IMR-90 (cell line): ENCODE measurements around the gene FAM199X. TPM values are rescaled to one million over a fixed set of nuclear protein-coding genes. Genes with fewer than 3 reads are reported as not detected.

ENCODE experiments used
- ATAC-seq: fragments of 200-7000 bp; cut with Tn5 transposase; 2 replicates; pipeline ENCODE4 v1.9.1; 2020; ENCODE audit warnings: low read depth, mild to moderate bottlenecking, moderate library complexity
- Bru-seq: library from RNA; stranded (reverse); fragments of 400-500 nt; gene quantifications from one replicate; lab custom pipeline; 2021; lab: Mats Ljungman, UMichigan
- BruChase-seq, 2 experiments: library from RNA; stranded (reverse); fragments of 400-500 nt; gene quantifications; one replicate each; lab custom pipeline; 2021; lab: Mats Ljungman, UMichigan
- BruUV-seq: library from RNA; stranded (reverse); fragments of 400-500 nt; replicated peaks from 2 replicates; lab custom pipeline; 2021; lab: Mats Ljungman, UMichigan
- CTCF ChIA-PET: fragments of 300-600 bp; formaldehyde crosslinking; extraction: SDS; loops from one replicate; lab custom pipeline; 2021; ENCODE audit warnings: antibody characterized with exemption; lab: Yijun Ruan, JAX
- POLR2A ChIA-PET: fragments of 300-600 bp; sonication (Branson Sonifier 250); formaldehyde crosslinking; loops from one replicate; lab custom pipeline; 2022; ENCODE audit warnings: antibody characterized with exemption; ENCODE audit not compliant: unreplicated experiment; lab: Charles Lee
- DNase-seq: peaks from one replicate; pipeline ENCODE4 v3.0.0; 2013
- H2AFZ ChIP-seq: replicated peaks from 2 replicates; pipeline ENCODE3; 2013; ENCODE audit warnings: low read length, mild to moderate bottlenecking; ENCODE audit not compliant: poor library complexity
- H2AK5ac ChIP-seq: 2 replicates; pipeline ENCODE4 v1.6.1; 2013; ENCODE audit warnings: low read depth, low read length, inconsistent platforms
- H2AK9ac ChIP-seq: replicated peaks from 2 replicates; pipeline ENCODE3; 2013; ENCODE audit warnings: mild to moderate bottlenecking, low read depth, low read length, moderate library complexity; ENCODE audit not compliant: poor library complexity
- H2BK120ac ChIP-seq: 2 replicates; pipeline ENCODE4 v1.6.1; 2013; ENCODE audit warnings: low read depth, low read length, inconsistent platforms
- H2BK15ac ChIP-seq: 3 replicates; pipeline ENCODE4 v1.6.1; 2013; ENCODE audit warnings: low read depth, low read length, inconsistent platforms
- H2BK20ac ChIP-seq: 2 replicates; pipeline ENCODE4 v1.6.1; 2013; ENCODE audit warnings: low read depth, mild to moderate bottlenecking, inconsistent platforms, low read length, moderate library complexity
- H2BK5ac ChIP-seq: 2 replicates; pipeline ENCODE4 v1.6.1; 2013; ENCODE audit warnings: mild to moderate bottlenecking, low read depth, low read length, inconsistent platforms; ENCODE audit not compliant: poor library complexity, severe bottlenecking
- H3K14ac ChIP-seq: replicated peaks from 2 replicates; pipeline ENCODE4 v1.6.1; 2013; ENCODE audit warnings: low read depth, low read length, inconsistent platforms
- H3K18ac ChIP-seq: 2 replicates; pipeline ENCODE4 v1.6.1; 2013; ENCODE audit warnings: low read depth, low read length, control low read depth
- H3K23ac ChIP-seq: 2 replicates; pipeline ENCODE4 v1.6.1; 2013; ENCODE audit warnings: low read depth, low read length, inconsistent platforms
- H3K27ac ChIP-seq: 2 replicates; pipeline ENCODE4 v1.5.1; 2013; ENCODE audit warnings: mild to moderate bottlenecking, control low read depth, low read length; ENCODE audit not compliant: insufficient read depth
- H3K27me3 ChIP-seq: 2 replicates; pipeline ENCODE4 v1.6.1; 2013; ENCODE audit warnings: low read length; ENCODE audit not compliant: control insufficient read depth, insufficient read depth
- H3K36me3 ChIP-seq: 2 replicates; pipeline ENCODE4 v1.6.1; 2013; ENCODE audit warnings: low read length, mixed read lengths; ENCODE audit not compliant: control insufficient read depth, insufficient read depth
- H3K4ac ChIP-seq: 2 replicates; pipeline ENCODE4 v1.6.1; 2013; ENCODE audit warnings: low read depth, low read length, inconsistent platforms
- H3K4me1 ChIP-seq: 2 replicates; pipeline ENCODE4 v1.6.1; 2013; ENCODE audit warnings: low read length, mixed read lengths; ENCODE audit not compliant: control insufficient read depth, insufficient read depth
- H3K4me2 ChIP-seq: 2 replicates; pipeline ENCODE4 v1.6.1; 2013; ENCODE audit warnings: low read depth, mild to moderate bottlenecking, control low read depth, low read length, moderate library complexity
- H3K4me3 ChIP-seq: 2 replicates; pipeline ENCODE4 v1.5.1; 2013; ENCODE audit warnings: low read depth, mild to moderate bottlenecking, control low read depth, low read length, moderate library complexity; ENCODE audit not compliant: insufficient read depth
- H3K56ac ChIP-seq: 2 replicates; pipeline ENCODE4 v1.6.1; 2013; ENCODE audit warnings: low read length, inconsistent platforms; ENCODE audit not compliant: insufficient read depth; ENCODE audit errors: extremely low read depth
- H3K79me1 ChIP-seq, 2 experiments: 2 replicates each; pipeline ENCODE4 v1.6.1; 2013; ENCODE audit warnings: low read length in 2 of 2, inconsistent platforms in 1 of 2, low read depth in 1 of 2
- H3K9ac ChIP-seq: 2 replicates; pipeline ENCODE4 v1.6.1; 2013; ENCODE audit warnings: low read depth, low read length, control low read depth
- H3K9me1 ChIP-seq: 2 replicates; pipeline ENCODE4 v1.6.1; 2013; ENCODE audit warnings: low read length, inconsistent platforms; ENCODE audit not compliant: insufficient read depth
- H3K9me3 ChIP-seq: 2 replicates; pipeline ENCODE4 v1.6.1; 2013; ENCODE audit warnings: low read length; ENCODE audit not compliant: control insufficient read depth, insufficient read depth
- H4K20me1 ChIP-seq: 2 replicates; pipeline ENCODE4 v1.6.1; 2013; ENCODE audit warnings: low read length, inconsistent platforms; ENCODE audit not compliant: insufficient read depth
- H4K5ac ChIP-seq: 2 replicates; pipeline ENCODE4 v1.6.1; 2013; ENCODE audit warnings: mild to moderate bottlenecking, low read depth, low read length, control low read depth
- H4K8ac ChIP-seq, 2 experiments: 2 replicates each; pipeline ENCODE4 v1.6.1; 2013; ENCODE audit warnings: low read depth in 2 of 2, low read length in 2 of 2, control low read depth in 1 of 2, inconsistent platforms in 1 of 2
- H4K91ac ChIP-seq: 2 replicates; pipeline ENCODE4 v1.6.1; 2013; ENCODE audit warnings: low read depth, low read length, inconsistent platforms; ENCODE audit not compliant: insufficient read depth
- BHLHE40 ChIP-seq: fragments of 150-350 bp; IDR thresholded peaks from 2 replicates; pipeline ENCODE4 v1.6.1; 2016; ENCODE audit warnings: mild to moderate bottlenecking, low read depth, low read length
- CHD1 ChIP-seq: IDR thresholded peaks from 2 replicates; pipeline ENCODE4 v1.6.1; 2012; ENCODE audit warnings: low read depth, low read length, improper control_type of control experiment
- MAZ ChIP-seq: IDR thresholded peaks from 2 replicates; pipeline ENCODE4 v1.6.1; 2012; ENCODE audit warnings: low read depth, mild to moderate bottlenecking, low read length, improper control_type of control experiment, moderate library complexity, borderline replicate concordance
- POLR2A ChIP-seq: IDR thresholded peaks from 2 replicates; pipeline ENCODE4 v1.6.1; 2012; ENCODE audit warnings: mild to moderate bottlenecking, low read depth, low read length
- WGBS, 2 experiments: methylation state at CpG; one replicate each; pipeline versions ENCODE4 v1.1.5 to v1.1.7; 2013; ENCODE audit warnings: missing lambda C conversion rate in 2 of 2; ENCODE audit not compliant: insufficient read length in 1 of 2; ENCODE audit errors: extremely low coverage in 2 of 2; 5-methylcytosine and 5-hydroxymethylcytosine counted together
- dilution Hi-C: fragments of 300-500 bp; cut with HindIII; formaldehyde crosslinking; loops from one replicate; pipeline ENCODE4 v1.14.3; 2018; ENCODE audit warnings: low sequenced_read_pairs; ENCODE audit not compliant: unreplicated experiment
- in situ Hi-C: fragments of 300-500 bp; cut with MboI; formaldehyde crosslinking; loops from 3 replicates; pipeline ENCODE4 v1.14.3; 2019; ENCODE audit warnings: low sequenced_read_pairs, inconsistent platforms, mixed read lengths
- intact Hi-C: fragments of 100-400 bp; cut with micrococcal nuclease; formaldehyde crosslinking; loops from 2 replicates; pipeline ENCODE4 v1.10.0; 2022
- long read RNA-seq: library from polyadenylated mRNA; unstranded; transcript quantifications from one replicate; pipeline ENCODE4 v2.0.0, GENCODE V29; 2021; ENCODE audit not compliant: unreplicated experiment
- polyA plus RNA-seq, 3 experiments: library from polyadenylated mRNA; depleted of rRNA; stranded (reverse); fragments of >200 nt; gene quantifications; 2 replicates each; pipeline ENCODE4 v1.2.3, GENCODE V29; 2012; ENCODE audit warnings: low replicate concordance in 1 of 3
- total RNA-seq: library from RNA; depleted of rRNA; stranded (reverse); fragments of >200 nt; gene quantifications from 2 replicates; pipeline ENCODE4 v1.2.3, GENCODE V29; 2012; rRNA removed
- TF ChIP-seq, protein P1 (sequence below): conservative IDR thresholded peaks from 2 replicates; pipeline ENCODE4 v1.5.1; 2012; ENCODE audit warnings: mild to moderate bottlenecking, low read depth, low read length, improper control_type of control experiment

FAM199X gene
- total RNA-seq (13.8 and 25.3 TPM in 2 replicates), polyA plus RNA-seq (2012; rRNA removed) (2.8 and 4.0 TPM in 2 replicates), Bru-seq, nascent RNA (percentile 78 among the genes with signal in this experiment), BruChase-seq, experiment 1, labeled RNA remaining after a 6-hour chase (percentile 84 among the genes with signal in this experiment), BruChase-seq, experiment 2, labeled RNA remaining after a 2-hour chase (percentile 92 among the genes with signal in this experiment)
- 0.65 and 0.79 TPM in 2 replicates for polyA plus RNA-seq (2012; cell fraction: cytosol; rRNA removed)
- polyA plus RNA-seq (2012; cell fraction: nucleus; rRNA removed; ENCODE audit: low replicate concordance): 0.72 and 4.7 TPM in 2 replicates
- long read RNA-seq, full-length matches to known transcripts: 20 of 28 reads
- long read RNA-seq, partial matches to known transcripts: 0 of 28 reads
- long read RNA-seq, other reads (novel, unspliced or antisense): 8 of 28 reads

GRCh38 chrX:104165894-104166734, at the start of gene FAM199X:
Gene FAM199X (plus strand): TSS chrX:104166453. CDS start chrX:104166786, 333 bp downstream.
- 39% methylated on average over 10 of the region's 71 CpGs; no CpG with 5 or more reads in 1 of the 2 experiments for WGBS, 2 experiments
- CTCF ChIA-PET: no interaction called here
- dilution Hi-C loops: no loop called here

More at GRCh38 chrX:104165894-104166734, at the start of gene FAM199X:
- no peaks in the 10 kb centered on the region for H3K9me1 ChIP-seq
- peak within 1 kb of the TSS; percentile 87 for H3K9ac ChIP-seq
- H3K4me1 ChIP-seq: no peaks in the 10 kb centered on the region
- H3K79me1 ChIP-seq: 0 out of 4 replicates have a peak, but pooled peaks cover 0 to 4% of the 10 kb centered on the region in 2 experiments
- H2BK120ac ChIP-seq: no peak within 1 kb of the TSS
- peak within 1 kb of the TSS; percentile 39 for H3K56ac ChIP-seq
- peak within 1 kb of the TSS; percentile 66 for H2BK5ac ChIP-seq
- H3K4me2 ChIP-seq: peak within 1 kb of the TSS; percentile 95
- H2BK20ac ChIP-seq: no peak within 1 kb of the TSS
- ATAC-seq (peak; percentile 99), DNase-seq (peak; percentile 82)
- peaks cover 9% of the 10 kb centered on the region for H4K20me1 ChIP-seq
- TF ChIP-seq MAZ: peak; percentile 81; the same call in 1 of the 2 replicates
- TF ChIP-seq POLR2A: 0 out of 2 replicates have a peak, but pooled peaks have one; percentile 27
- TF ChIP-seq CHD1: no peak
- TF ChIP-seq, protein P1, sequence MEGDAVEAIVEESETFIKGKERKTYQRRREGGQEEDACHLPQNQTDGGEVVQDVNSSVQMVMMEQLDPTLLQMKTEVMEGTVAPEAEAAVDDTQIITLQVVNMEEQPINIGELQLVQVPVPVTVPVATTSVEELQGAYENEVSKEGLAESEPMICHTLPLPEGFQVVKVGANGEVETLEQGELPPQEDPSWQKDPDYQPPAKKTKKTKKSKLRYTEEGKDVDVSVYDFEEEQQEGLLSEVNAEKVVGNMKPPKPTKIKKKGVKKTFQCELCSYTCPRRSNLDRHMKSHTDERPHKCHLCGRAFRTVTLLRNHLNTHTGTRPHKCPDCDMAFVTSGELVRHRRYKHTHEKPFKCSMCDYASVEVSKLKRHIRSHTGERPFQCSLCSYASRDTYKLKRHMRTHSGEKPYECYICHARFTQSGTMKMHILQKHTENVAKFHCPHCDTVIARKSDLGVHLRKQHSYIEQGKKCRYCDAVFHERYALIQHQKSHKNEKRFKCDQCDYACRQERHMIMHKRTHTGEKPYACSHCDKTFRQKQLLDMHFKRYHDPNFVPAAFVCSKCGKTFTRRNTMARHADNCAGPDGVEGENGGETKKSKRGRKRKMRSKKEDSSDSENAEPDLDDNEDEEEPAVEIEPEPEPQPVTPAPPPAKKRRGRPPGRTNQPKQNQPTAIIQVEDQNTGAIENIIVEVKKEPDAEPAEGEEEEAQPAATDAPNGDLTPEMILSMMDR: peak; percentile 67
- TF ChIP-seq BHLHE40: no peak
- peak within 1 kb of the TSS; percentile 70 for H3K18ac ChIP-seq
- H4K91ac ChIP-seq: peak within 1 kb of the TSS; percentile 8; the same call in 1 of the 2 replicates
- no TSS peak for BruUV-seq
- no peaks in the 10 kb centered on the region for H3K9me3 ChIP-seq
- peak within 1 kb of the TSS; percentile 73 for H3K27ac ChIP-seq
- peak within 1 kb of the TSS; percentile 74 for H3K23ac ChIP-seq
- peak within 1 kb of the TSS; percentile 84 to 93 for H4K8ac ChIP-seq
- H4K5ac ChIP-seq: peak within 1 kb of the TSS; percentile 97
- H3K14ac ChIP-seq: peak within 1 kb of the TSS; percentile 78
- H3K27me3 ChIP-seq: peaks cover 3% of the 10 kb centered on the region; the same call in 1 of the 2 replicates
- peak within 1 kb of the TSS; percentile 97 for H3K4me3 ChIP-seq
- peak within 1 kb of the TSS; percentile 93 for H2AFZ ChIP-seq
- intact Hi-C loops: no loop called here
- H3K4ac ChIP-seq: peak within 1 kb of the TSS; percentile 86
- POLR2A ChIA-PET: no interaction called here
- no peaks in the 10 kb centered on the region for H3K36me3 ChIP-seq
- in situ Hi-C loops: no loop called here
- no peak within 1 kb of the TSS for H2BK15ac ChIP-seq
- peak within 1 kb of the TSS; percentile 74 for H2AK9ac ChIP-seq
- peak within 1 kb of the TSS; percentile 54 for H2AK5ac ChIP-seq
